Measurements from ENCODE around the gene COL4A2. TPM values are rescaled to one million over a fixed set of nuclear protein-coding genes. Genes with fewer than 3 reads are reported as not detected.
A peak's percentile ranks its signal among the peaks of the same experiment; 100 is the strongest.

COL4A2 gene
- total RNA-seq (2014; rRNA removed) = 67.4 and 77.5 TPM in 2 replicates
- 63.5 TPM for polyA plus RNA-seq (2012)

GRCh38 chr13:110306960-110307766, at the start of gene COL4A2, which contains the start of gene COL4A1:
TSS of gene COL4A2 (plus strand) at chr13:110307284. CDS start at chr13:110307904, 620 bp downstream.
TSS of gene COL4A1 (minus strand) at chr13:110307157. CDS start at chr13:110307027, 130 bp downstream.
- peak; percentile 70 for DNase-seq (ENCODE audit: low read depth)

GRCh38 chr13:110257408-110257807, 49.7 kb upstream of the COL4A2 start:
- no peak for DNase-seq (ENCODE audit: low read depth)

DNA sequence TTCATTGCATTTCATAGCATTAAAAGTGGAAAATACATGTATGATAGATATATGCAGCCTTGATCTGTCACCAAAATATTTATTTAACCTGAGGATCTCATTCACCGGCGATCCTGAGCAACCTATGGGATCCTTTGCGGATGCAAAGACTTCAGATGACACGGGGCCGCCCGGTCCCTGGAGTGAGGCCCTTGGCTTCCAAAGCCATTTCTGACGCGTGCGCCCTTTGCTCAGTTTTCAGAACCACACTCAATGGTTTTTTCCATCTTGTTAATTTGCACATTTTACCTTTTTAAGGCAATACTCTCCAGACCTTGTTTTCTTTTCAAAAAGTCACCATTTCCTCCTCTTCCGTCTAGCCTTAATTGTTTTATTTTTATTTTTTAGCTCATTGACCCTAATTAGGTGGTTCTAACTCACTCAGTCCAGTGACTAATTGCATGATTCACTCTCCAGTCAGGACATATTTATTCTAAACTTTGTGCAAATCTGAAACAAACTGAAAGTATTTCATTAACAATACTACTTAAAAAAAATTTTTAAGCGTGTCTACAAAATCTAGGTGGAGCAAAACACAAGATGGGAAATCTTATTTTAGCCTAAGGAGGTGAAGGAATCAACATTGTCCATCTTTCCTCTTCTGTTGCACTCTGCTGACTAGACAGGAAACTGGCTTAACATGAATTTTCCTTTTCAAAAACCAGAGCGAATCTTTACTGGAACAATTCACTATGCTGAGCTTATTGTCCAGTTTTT, 48.0 kb upstream of the COL4A2 start:
- no peak for DNase-seq (ENCODE audit: low read depth)

DNA sequence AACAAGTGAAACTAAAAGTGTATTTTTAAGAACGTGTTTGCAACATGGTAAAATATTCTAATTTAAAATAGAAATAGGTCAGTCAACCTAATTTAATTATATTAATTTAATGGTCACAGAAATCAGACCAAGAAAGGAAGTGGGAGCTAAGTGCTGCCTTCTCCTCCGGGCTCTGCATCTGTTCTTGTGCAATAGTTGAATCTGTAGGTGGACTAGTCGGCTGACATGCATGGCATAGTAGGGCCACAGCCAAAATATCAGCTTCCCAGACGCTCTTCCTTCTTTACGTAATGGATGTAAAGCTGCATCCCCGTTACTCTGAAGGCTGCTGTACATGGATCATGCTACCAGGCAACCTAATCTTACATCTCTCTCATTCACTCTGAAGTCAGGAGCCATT, 47.4 kb upstream of the COL4A2 start:
- DNase-seq (ENCODE audit: low read depth) = no peak

DNA sequence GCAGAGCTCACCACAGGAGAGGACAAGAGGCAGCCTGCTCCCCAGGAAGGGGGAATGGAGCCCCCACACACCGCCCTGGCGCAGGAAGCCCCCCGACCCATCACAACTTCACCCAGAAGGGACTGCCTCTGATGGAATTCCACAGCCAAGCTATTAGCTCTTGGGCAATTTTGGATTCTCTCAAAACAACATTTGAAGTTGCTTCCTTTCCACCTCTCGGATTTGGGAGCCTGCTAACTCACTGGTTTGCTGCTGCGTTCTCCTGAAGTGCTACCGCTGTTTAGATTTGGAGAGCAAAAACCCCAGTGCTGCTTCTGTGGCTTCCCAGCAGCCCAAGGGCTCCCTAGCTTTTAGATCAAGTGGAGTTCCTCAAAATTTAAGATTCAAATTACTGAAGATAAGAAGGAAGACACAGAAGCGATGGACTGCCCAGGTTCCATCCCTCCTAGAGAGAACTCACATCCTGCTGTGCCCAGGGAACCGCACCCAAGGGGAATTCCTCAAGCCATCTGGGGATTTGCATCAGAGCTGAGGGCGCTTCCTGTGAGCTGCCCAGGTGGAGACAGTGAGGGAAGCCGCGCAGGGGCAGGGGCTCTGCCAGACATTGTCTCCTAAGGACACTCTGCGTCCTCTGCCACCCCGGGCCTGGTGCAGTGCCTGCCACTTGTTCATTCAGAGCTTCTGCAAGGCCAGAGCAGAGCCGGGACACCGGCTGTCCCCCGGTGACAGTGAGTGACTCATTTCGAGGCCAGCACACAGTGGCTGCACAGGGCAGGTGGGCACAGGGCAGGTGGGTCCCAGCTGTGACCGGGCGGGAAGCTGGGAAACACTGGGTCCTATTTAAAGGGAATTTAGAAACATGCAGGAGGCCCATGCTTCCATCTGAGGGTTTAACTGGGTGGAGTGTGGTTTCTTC, 45.7 kb upstream of the COL4A2 start:
- no peak for DNase-seq (ENCODE audit: low read depth)

DNA sequence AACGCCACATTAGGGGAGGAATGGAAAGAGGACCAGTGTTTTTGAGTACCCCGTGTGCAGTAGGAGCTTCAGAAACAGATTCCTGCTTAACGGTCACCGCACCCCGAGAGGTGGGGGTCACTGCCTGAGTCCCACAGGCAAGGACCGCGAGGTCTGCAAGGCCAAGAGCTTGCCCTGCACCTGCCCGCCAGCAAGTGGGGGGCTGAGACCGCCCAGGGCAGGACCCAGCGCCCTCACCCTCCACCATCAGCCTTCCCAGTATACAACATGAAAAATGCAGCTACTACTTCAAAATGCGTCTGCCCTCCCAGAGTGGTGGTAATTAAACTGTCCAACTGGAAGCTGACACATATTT, 45.0 kb upstream of the COL4A2 start:
- no peak for DNase-seq (ENCODE audit: low read depth)

DNA sequence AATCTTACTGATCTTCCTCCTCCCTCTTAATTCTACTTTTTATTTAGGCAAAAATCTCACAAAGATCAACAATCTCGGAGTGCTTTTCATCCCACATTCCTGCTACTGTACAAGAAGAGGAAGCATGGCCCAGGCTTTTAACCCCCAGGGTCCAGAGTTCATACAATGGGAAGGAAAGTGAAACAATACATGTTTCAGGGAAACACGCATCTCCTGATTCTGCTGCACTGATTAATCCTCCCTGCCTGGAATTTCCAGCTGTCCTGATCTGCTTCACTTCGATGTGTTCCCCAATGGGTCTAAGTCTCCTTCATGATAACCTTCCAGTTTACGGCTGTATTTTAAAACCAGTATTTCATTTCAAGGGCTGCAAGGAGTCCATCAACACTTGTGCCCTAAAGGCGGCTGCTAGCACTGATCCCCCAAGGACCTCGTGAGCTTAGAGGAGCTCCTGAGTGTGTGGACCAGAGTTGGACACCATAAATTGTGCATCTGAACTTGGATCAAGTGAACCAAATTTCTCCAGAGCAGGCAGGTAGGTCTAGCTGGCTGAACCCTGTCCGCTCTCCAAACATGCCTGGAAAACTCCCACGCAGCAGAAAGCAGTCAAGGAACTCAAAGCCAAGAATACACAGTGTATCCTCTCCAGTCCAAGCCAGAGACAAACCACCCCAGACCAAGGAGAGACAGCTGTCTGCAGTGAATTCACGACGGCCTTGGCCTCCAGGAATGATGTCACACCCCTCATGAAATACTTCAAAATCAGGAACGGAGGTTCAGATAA, 44.4 kb upstream of the COL4A2 start:
- no peak for DNase-seq (ENCODE audit: low read depth)

- DNase-seq (ENCODE audit: low read depth) = no peak
These were observed 43.7 kb upstream of the COL4A2 start for GRCh38 chr13:110263404-110263803.

DNA sequence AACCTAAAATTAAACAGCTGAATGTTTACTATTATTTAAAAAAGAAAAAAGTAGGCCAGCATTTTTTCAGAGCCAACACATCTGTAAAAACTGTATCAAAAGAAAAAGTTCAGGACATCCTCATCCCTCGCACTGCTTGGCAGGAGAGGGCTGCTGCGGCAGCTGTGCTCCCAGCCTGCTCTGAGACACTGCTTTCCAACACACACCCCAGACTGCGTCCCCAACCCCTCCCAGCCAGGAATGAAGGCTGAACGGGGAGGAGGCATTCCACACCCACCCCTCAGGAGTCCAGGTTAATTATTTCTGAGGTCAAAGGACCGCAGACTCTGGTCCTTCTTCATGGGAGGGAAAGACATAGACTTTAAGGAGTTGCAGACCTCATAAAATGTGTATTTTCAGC, 43.2 kb upstream of the COL4A2 start:
- DNase-seq (ENCODE audit: low read depth) = no peak

- no peak for DNase-seq (ENCODE audit: low read depth)
These were observed 42.3 kb upstream of the COL4A2 start for GRCh38 chr13:110264685-110265275.

DNA sequence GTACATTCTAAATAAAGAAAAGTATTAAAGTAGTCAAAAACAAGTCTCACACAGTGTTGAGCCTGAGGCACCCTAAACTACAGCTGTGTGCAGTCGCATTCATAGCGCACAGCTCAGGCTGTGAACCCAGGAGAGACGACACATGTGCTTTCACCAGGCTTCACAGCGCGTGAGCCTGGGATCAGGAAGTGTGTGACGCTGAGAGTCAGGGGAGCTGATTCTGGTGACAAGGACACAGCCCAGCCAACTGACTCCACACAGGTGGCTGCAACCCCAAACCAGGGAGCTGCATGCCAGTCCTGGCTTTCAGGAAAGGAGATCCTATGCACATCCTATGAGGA, 41.8 kb upstream of the COL4A2 start:
- DNase-seq (ENCODE audit: low read depth) = no peak

- DNase-seq (ENCODE audit: low read depth) = no peak
These were observed 41.2 kb upstream of the COL4A2 start for GRCh38 chr13:110265682-110266430.

GRCh38 chr13:110266431-110266809, 40.7 kb upstream of the COL4A2 start:
- no peak for DNase-seq (ENCODE audit: low read depth)

- no peak for DNase-seq (ENCODE audit: low read depth)
These were observed 40.1 kb upstream of the COL4A2 start for GRCh38 chr13:110266983-110267382.

GRCh38 chr13:110268061-110268460, 39.0 kb upstream of the COL4A2 start:
- DNase-seq (ENCODE audit: low read depth) = no peak

DNA sequence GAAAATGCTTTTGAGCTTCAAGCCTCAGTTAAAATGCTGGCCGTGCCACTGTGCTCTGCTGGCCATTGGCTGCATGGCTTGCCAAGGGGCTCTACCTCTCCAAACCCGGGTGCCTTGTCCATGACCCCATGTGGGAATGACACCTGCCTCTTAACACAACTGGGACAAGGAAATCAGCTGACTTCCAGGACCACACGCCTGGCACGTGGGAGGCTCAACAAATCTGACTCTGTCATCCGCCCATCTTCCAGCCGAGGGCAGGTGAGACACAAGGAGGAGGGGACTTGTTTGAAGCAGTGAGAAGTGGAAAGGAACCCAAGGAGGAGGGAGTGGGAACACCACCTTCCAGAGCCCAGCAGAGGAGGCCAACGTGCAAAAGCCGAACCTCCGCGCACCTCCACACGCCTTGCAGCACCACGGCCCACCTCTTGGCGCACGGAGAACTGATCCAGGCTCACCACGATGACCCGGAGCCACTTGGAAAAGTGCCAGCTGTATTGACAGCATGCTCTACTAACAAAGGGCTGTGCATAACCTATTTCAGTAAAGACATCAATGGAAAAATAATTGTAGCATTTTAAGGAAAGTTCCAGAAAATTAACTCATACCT, 38.4 kb upstream of the COL4A2 start:
- no peak for DNase-seq (ENCODE audit: low read depth)

DNA sequence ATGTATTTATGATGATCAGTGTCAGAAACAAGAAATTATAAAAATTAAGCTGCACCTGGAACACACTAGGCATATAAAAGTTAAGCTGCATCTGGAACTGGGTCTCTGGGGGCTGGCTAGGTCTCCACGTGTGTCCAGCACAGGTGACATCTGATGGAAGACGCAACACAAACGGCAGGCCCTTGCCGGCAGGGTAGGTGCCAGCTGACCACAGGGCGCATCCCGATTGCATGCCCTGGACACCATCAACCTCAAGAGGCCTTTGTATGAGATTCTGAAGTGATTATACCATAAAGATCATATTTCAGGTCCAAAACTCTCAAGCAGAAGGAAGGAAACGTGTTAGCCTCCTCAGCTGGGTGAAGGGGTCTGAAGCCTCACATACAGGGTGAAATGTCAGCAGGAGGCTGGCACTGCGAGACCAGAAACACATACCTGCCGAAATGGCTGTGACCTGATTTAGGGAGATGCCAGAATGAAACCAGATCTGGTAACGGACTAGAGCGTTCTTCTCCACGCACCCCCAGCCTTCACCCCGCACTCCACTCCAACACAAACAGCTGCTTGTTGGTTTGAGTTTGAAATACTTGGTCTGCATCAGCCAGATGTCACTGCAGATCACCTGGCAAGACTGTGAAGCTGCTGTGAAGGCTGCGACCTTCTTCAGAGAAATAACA, 37.4 kb upstream of the COL4A2 start:
- no peak for DNase-seq (ENCODE audit: low read depth)

GRCh38 chr13:110270507-110270906, 36.6 kb upstream of the COL4A2 start:
- DNase-seq (ENCODE audit: low read depth) = no peak

- no peak for DNase-seq (ENCODE audit: low read depth)
These were observed 35.8 kb upstream of the COL4A2 start for GRCh38 chr13:110271313-110271712.
